Mesendoderm (in vitro differentiated cells): ENCODE data around the gene LCP1.

Source experiments
- DNase-seq: peaks from one replicate; pipeline ENCODE4 v3.0.0; 2013
- H2AK5ac ChIP-seq: 2 replicates; pipeline ENCODE4 v1.6.1; 2013; ENCODE audit warnings: low read length, inconsistent platforms
- H2BK120ac ChIP-seq: 2 replicates; pipeline ENCODE4 v1.6.1; 2013; ENCODE audit warnings: low read depth, mild to moderate bottlenecking, low read length, moderate library complexity, mixed read lengths
- H2BK15ac ChIP-seq: replicated peaks from 2 replicates; pipeline ENCODE4 v1.6.1; 2013; ENCODE audit warnings: low read depth, mild to moderate bottlenecking, moderate library complexity
- H2BK5ac ChIP-seq: 2 replicates; pipeline ENCODE4 v1.6.1; 2013; ENCODE audit warnings: low read length, inconsistent platforms
- H3K18ac ChIP-seq: 2 replicates; pipeline ENCODE4 v1.6.1; 2013; ENCODE audit warnings: mild to moderate bottlenecking, low read length, mixed read lengths
- H3K23ac ChIP-seq: one replicate; pipeline ENCODE4 v1.6.1; 2013; ENCODE audit warnings: low read length
- H3K27ac ChIP-seq: 2 replicates; pipeline ENCODE4 v1.5.1; 2013; ENCODE audit warnings: low read depth, mild to moderate bottlenecking, inconsistent platforms, low read length, moderate library complexity
- H3K27me3 ChIP-seq: 2 replicates; pipeline ENCODE4 v1.6.1; 2013; ENCODE audit warnings: low read length, control low read depth, mild to moderate bottlenecking, inconsistent platforms; ENCODE audit not compliant: insufficient read depth, poor library complexity
- H3K36me3 ChIP-seq: 2 replicates; pipeline ENCODE4 v1.6.1; 2013; ENCODE audit warnings: low read length, inconsistent platforms; ENCODE audit not compliant: control insufficient read depth, insufficient read depth
- H3K4ac ChIP-seq: one replicate; pipeline ENCODE4 v1.6.1; 2013; ENCODE audit warnings: low read depth, mild to moderate bottlenecking, low read length, moderate library complexity
- H3K4me1 ChIP-seq: 2 replicates; pipeline ENCODE4 v1.6.1; 2013; ENCODE audit warnings: low read depth, low read length, inconsistent platforms; ENCODE audit not compliant: control insufficient read depth
- H3K4me2 ChIP-seq: 2 replicates; pipeline ENCODE4 v1.6.1; 2013; ENCODE audit warnings: low read length
- H3K4me3 ChIP-seq: 2 replicates; pipeline ENCODE4 v1.5.1; 2013; ENCODE audit warnings: mild to moderate bottlenecking, low read length
- H3K56ac ChIP-seq: one replicate; pipeline ENCODE4 v1.6.1; 2013; ENCODE audit warnings: low read length
- H3K79me1 ChIP-seq: 2 replicates; pipeline ENCODE4 v1.6.1; 2013; ENCODE audit warnings: low read length, inconsistent platforms
- H3K79me2 ChIP-seq: 2 replicates; pipeline ENCODE4 v1.6.1; 2013; ENCODE audit warnings: mild to moderate bottlenecking, low read length; ENCODE audit not compliant: control insufficient read depth, insufficient read depth
- H3K9ac ChIP-seq: 2 replicates; pipeline ENCODE4 v1.6.1; 2013; ENCODE audit warnings: low read length, inconsistent platforms
- H4K5ac ChIP-seq: one replicate; pipeline ENCODE4 v1.6.1; 2013; ENCODE audit warnings: low read length
- H4K8ac ChIP-seq: one replicate; pipeline ENCODE4 v1.6.1; 2013; ENCODE audit warnings: low read depth, mild to moderate bottlenecking, control low read depth, low read length, moderate library complexity
- WGBS: extraction: QIAGEN DNeasy Blood & Tissue Kit; methylation state at CpG from one replicate; pipeline ENCODE4 v1.1.7; 2013; ENCODE audit warnings: low lambda C conversion rate, missing lambda C conversion rate; ENCODE audit not compliant: insufficient coverage; ENCODE audit errors: extremely low coverage; 5-methylcytosine and 5-hydroxymethylcytosine counted together

Gene LCP1

GRCh38 chr13:46169758-46170157 lies 12.2 kb downstream of the LCP1 start:
- no peak overlapping the region for H3K4me2 ChIP-seq
- H4K8ac ChIP-seq = no peak overlapping the region
- H3K4ac ChIP-seq = no peak overlapping the region
- H3K4me3 ChIP-seq = no peak overlapping the region
- H3K56ac ChIP-seq = no peak overlapping the region
- DNase-seq = no peak
- no peaks in the 10 kb centered on the region for H3K79me2 ChIP-seq
- no peak overlapping the region for H2BK120ac ChIP-seq
- H2BK15ac ChIP-seq = no peak overlapping the region
- H3K36me3 ChIP-seq = no peaks in the 10 kb centered on the region
- H3K79me1 ChIP-seq = no peaks in the 10 kb centered on the region
- no peak overlapping the region for H3K9ac ChIP-seq
- H3K23ac ChIP-seq = no peak overlapping the region
- WGBS = no CpG with 5 or more reads among the region's 2 CpGs
- H3K4me1 ChIP-seq = peaks cover 14% of the 10 kb centered on the region
- no peak overlapping the region for H4K5ac ChIP-seq
- no peak overlapping the region for H3K18ac ChIP-seq
- H2AK5ac ChIP-seq = no peak overlapping the region
- no peak overlapping the region for H2BK5ac ChIP-seq
- H3K27me3 ChIP-seq = no peaks in the 10 kb centered on the region
- H3K27ac ChIP-seq = no peak overlapping the region

DNA sequence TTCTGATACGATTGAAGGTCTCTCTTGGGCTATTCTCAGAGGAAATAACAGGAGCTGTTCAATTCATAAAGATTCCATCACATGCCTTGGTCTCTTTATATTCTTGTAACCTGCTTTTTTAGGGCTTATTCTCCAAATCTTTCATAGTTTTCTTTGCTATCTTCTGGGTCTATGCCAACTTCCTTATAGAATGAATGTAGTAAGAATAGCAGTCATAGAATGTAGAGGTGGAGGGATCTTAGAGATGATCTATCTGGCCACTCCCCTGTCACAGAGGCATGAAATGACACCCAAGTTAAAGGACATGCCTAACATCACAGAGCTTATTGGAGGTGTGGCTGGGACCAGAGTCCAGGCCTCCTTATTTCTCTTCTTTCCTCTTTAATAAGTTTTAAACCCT lies 13.2 kb downstream of the LCP1 start:
- Histone ChIP-seq H3K36me3 (no peaks in the 10 kb centered on the region), H3K79me2 (no peaks in the 10 kb centered on the region), H3K4ac (no peak overlapping the region), H3K56ac (no peak overlapping the region), H3K4me3 (no peak overlapping the region), H2BK15ac (no peak overlapping the region), H3K79me1 (no peaks in the 10 kb centered on the region), H3K4me1 (peaks cover 14% of the 10 kb centered on the region), H4K8ac (no peak overlapping the region), H4K5ac (no peak overlapping the region), H3K23ac (no peak overlapping the region), H3K27ac (no peak overlapping the region), H2BK5ac (no peak overlapping the region), H3K9ac (no peak overlapping the region), H2BK120ac (no peak overlapping the region), H3K27me3 (no peaks in the 10 kb centered on the region), H2AK5ac (no peak overlapping the region), H3K18ac (no peak overlapping the region), H3K4me2 (no peak overlapping the region)
- DNase-seq = no peak
- no CpG with 5 or more reads among the region's 1 CpG for WGBS

DNA sequence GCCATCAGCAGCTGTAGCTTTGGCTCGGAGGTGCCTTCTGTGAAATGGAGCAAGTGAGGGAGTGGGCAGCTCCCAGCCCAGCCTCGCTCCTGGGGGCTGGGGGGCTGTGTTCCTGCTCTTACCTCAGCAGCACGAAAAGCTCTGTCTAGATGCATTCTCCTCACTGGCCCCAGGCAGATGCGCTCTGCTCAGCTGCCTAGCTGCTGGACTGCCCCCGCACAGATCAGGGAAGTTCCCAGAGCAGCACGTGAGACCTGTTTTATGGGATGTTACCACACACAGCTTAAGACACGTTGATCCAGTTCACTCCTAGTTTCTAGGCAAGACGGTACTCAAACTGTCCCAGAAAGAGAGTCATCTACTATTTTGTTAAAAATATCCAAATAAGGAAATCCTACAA lies 13.6 kb downstream of the LCP1 start:
- no CpG with 5 or more reads among the region's 8 CpGs for WGBS
- H3K18ac ChIP-seq = no peak overlapping the region
- H3K79me2 ChIP-seq = no peaks in the 10 kb centered on the region
- H3K4ac ChIP-seq = peak overlapping the region; percentile 45
- no peak overlapping the region for H2BK15ac ChIP-seq
- H2BK5ac ChIP-seq = no peak overlapping the region
- no peak overlapping the region for H3K27ac ChIP-seq
- H2BK120ac ChIP-seq = no peak overlapping the region
- no peaks in the 10 kb centered on the region for H3K27me3 ChIP-seq
- H3K23ac ChIP-seq = no peak overlapping the region
- H3K4me1 ChIP-seq = peaks cover 14% of the 10 kb centered on the region
- H4K5ac ChIP-seq = no peak overlapping the region
- no peak for DNase-seq
- H2AK5ac ChIP-seq = no peak overlapping the region
- H3K79me1 ChIP-seq = no peaks in the 10 kb centered on the region
- no peaks in the 10 kb centered on the region for H3K36me3 ChIP-seq
- no peak overlapping the region for H4K8ac ChIP-seq
- H3K4me3 ChIP-seq = no peak overlapping the region
- no peak overlapping the region for H3K56ac ChIP-seq
- H3K9ac ChIP-seq = no peak overlapping the region
- H3K4me2 ChIP-seq = no peak overlapping the region

GRCh38 chr13:46166947-46167610 lies 14.9 kb downstream of the LCP1 start:
- H3K9ac ChIP-seq = no peak overlapping the region
- H2BK120ac ChIP-seq = no peak overlapping the region
- WGBS = no CpG with 5 or more reads among the region's 3 CpGs
- no peak overlapping the region for H3K18ac ChIP-seq
- no peak overlapping the region for H2BK5ac ChIP-seq
- no peaks in the 10 kb centered on the region for H3K36me3 ChIP-seq
- no peak overlapping the region for H3K27ac ChIP-seq
- no peak overlapping the region for H3K4me2 ChIP-seq
- DNase-seq = peak; percentile 29
- H3K27me3 ChIP-seq = no peaks in the 10 kb centered on the region
- no peak overlapping the region for H4K8ac ChIP-seq
- H3K79me1 ChIP-seq = no peaks in the 10 kb centered on the region
- no peak overlapping the region for H3K56ac ChIP-seq
- no peak overlapping the region for H3K4me3 ChIP-seq
- H3K4ac ChIP-seq = no peak overlapping the region
- no peak overlapping the region for H2AK5ac ChIP-seq
- no peak overlapping the region for H3K23ac ChIP-seq
- H3K79me2 ChIP-seq = no peaks in the 10 kb centered on the region
- H3K4me1 ChIP-seq = peaks cover 14% of the 10 kb centered on the region
- H2BK15ac ChIP-seq = no peak overlapping the region
- no peak overlapping the region for H4K5ac ChIP-seq

DNA sequence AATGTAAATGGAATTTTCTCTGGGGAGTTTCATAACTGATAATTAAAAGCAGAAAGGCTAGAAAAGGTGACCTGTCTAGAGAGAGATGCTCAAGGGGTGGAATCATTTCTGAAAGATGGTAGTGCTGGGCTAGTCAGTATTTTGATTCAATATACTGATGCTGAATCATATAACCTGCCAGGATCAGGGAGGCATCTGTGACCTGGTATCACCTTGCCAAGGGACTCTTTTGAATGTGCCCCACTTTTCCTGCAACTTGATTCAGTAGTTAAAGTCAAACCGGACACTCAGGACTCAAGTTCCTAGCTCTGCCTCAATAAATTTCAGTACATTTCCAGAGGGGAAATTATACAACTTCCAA lies 15.8 kb downstream of the LCP1 start:
- Histone ChIP-seq H3K9ac (no peak overlapping the region), H3K36me3 (no peaks in the 10 kb centered on the region), H3K18ac (no peak overlapping the region), H2BK15ac (no peak overlapping the region), H4K5ac (no peak overlapping the region), H2BK120ac (no peak overlapping the region), H3K23ac (no peak overlapping the region), H3K79me1 (no peaks in the 10 kb centered on the region), H2BK5ac (no peak overlapping the region), H3K27ac (no peak overlapping the region), H3K4me2 (no peak overlapping the region), H3K27me3 (no peaks in the 10 kb centered on the region), H4K8ac (no peak overlapping the region), H2AK5ac (no peak overlapping the region), H3K4ac (no peak overlapping the region), H3K4me1 (peaks cover 12% of the 10 kb centered on the region), H3K56ac (no peak overlapping the region), H3K79me2 (no peaks in the 10 kb centered on the region), H3K4me3 (no peak overlapping the region)
- DNase-seq = no peak
- no CpG with 5 or more reads among the region's 1 CpG for WGBS
